Measurements from ENCODE around the gene RIMBP2.

- TF ChIP-seq CTCF (IDR thresholded peaks at IDR 0.05; ENCODE audit: borderline replicate concordance, extremely low read depth, low read length, poor library complexity, severe bottlenecking) (no peak), EZH2 (IDR thresholded peaks at IDR 0.05; ENCODE audit: borderline replicate concordance, low read depth, low read length, severe bottlenecking) (no peak)
Measured at GRCh38 chr12:130537051-130537450, 179.0 kb downstream of the RIMBP2 start.
